Keratinocyte (primary cell): ENCODE data around the gene REN. TPM values are rescaled to one million over a fixed set of nuclear protein-coding genes. Genes with fewer than 3 reads are reported as not detected.

ENCODE experiments used
- DNase-seq: peaks from one replicate; pipeline ENCODE4 v3.0.0-alpha.2; 2011; ENCODE audit warnings: low read depth, missing footprints, low spot score
- FAIRE-seq: peaks from 2 replicates; lab custom pipeline; 2011; peaks lifted over from hg19 to GRCh38; lab: Jason Lieb, UNC
- H2AFZ ChIP-seq: 2 replicates; pipeline ENCODE4 v1.6.0; 2012; ENCODE audit warnings: low read length, control low read depth, inconsistent platforms; ENCODE audit not compliant: control insufficient read depth
- H3K27ac ChIP-seq: 2 replicates; pipeline ENCODE4 v1.5.1; 2011; ENCODE audit warnings: low read length; ENCODE audit not compliant: control insufficient read depth, insufficient read depth
- H3K27me3 ChIP-seq: 3 replicates; pipeline ENCODE4 v1.6.0; 2011; ENCODE audit warnings: low read length; ENCODE audit not compliant: control insufficient read depth, insufficient read depth; ENCODE audit errors: extremely low read depth
- H3K36me3 ChIP-seq, 2 experiments: 2 replicates in 1 of 2; 3 replicates in 1 of 2; pipeline ENCODE4 v1.5.1; 2011; ENCODE audit warnings: low read length in 2 of 2, mild to moderate bottlenecking in 1 of 2; ENCODE audit not compliant: control insufficient read depth in 2 of 2, insufficient read depth in 2 of 2; ENCODE audit errors: extremely low read depth in 1 of 2
- H3K4me1 ChIP-seq: 3 replicates; pipeline ENCODE4 v1.5.1; 2011; ENCODE audit warnings: low read length; ENCODE audit not compliant: control insufficient read depth, insufficient read depth; ENCODE audit errors: extremely low read depth
- H3K4me2 ChIP-seq: 3 replicates; pipeline ENCODE4 v1.6.0; 2011; ENCODE audit warnings: low read depth, low read length; ENCODE audit not compliant: control insufficient read depth, insufficient read depth; ENCODE audit errors: extremely low read depth
- H3K4me3 ChIP-seq, 3 experiments: fragments of 200-600 bp in 1 of 3; sonication (generic) in 1 of 3; 2 replicates in 2 of 3; 3 replicates in 1 of 3; pipeline ENCODE4 v1.5.1; 2011 to 2016; ENCODE audit warnings: low read length in 3 of 3, mild to moderate bottlenecking in 3 of 3, control low read depth in 2 of 3, inconsistent platforms in 1 of 3, low read depth in 1 of 3, mixed read lengths in 1 of 3, mixed run types in 1 of 3, moderate library complexity in 1 of 3; ENCODE audit not compliant: control insufficient read depth in 2 of 3, insufficient read depth in 2 of 3; ENCODE audit errors: extremely low read depth in 1 of 3
- H3K79me2 ChIP-seq: 2 replicates; pipeline ENCODE4 v1.6.0; 2012; ENCODE audit warnings: low read length; ENCODE audit not compliant: control insufficient read depth, insufficient read depth
- H3K9ac ChIP-seq: 3 replicates; pipeline ENCODE4 v1.6.0; 2011; ENCODE audit warnings: low read length; ENCODE audit not compliant: control insufficient read depth, insufficient read depth; ENCODE audit errors: extremely low read depth
- H3K9me1 ChIP-seq: 3 replicates; pipeline ENCODE4 v1.6.0; 2011; ENCODE audit warnings: low read length; ENCODE audit not compliant: control insufficient read depth, insufficient read depth; ENCODE audit errors: extremely low read depth
- H3K9me3 ChIP-seq: 2 replicates; pipeline ENCODE4 v1.5.1; 2012; ENCODE audit warnings: low read depth, low read length; ENCODE audit not compliant: control insufficient read depth
- H4K20me1 ChIP-seq: 3 replicates; pipeline ENCODE4 v1.6.0; 2011; ENCODE audit warnings: low read length; ENCODE audit not compliant: control insufficient read depth, insufficient read depth; ENCODE audit errors: extremely low read depth
- CTCF ChIP-seq, 3 experiments: IDR thresholded peaks in 1 of 3; conservative IDR thresholded peaks in 1 of 3; optimal IDR thresholded peaks in 1 of 3; 2 replicates in 2 of 3; 3 replicates in 1 of 3; pipeline versions ENCODE3 to v1.5.1; 2011; ENCODE audit warnings: low read length in 3 of 3, mild to moderate bottlenecking in 3 of 3, moderate library complexity in 2 of 3, control low read depth in 1 of 3, inconsistent platforms in 1 of 3; ENCODE audit not compliant: insufficient read depth in 2 of 3; ENCODE audit errors: extremely low read depth in 1 of 3
- EZH2 ChIP-seq: IDR thresholded peaks from one replicate; pipeline ENCODE4 v1.6.1; 2012; ENCODE audit warnings: inconsistent platforms, mild to moderate bottlenecking, low read length, moderate library complexity
- dilution Hi-C: fragments of 300-500 bp; cut with MboI; formaldehyde crosslinking; loops from one replicate; pipeline ENCODE4 v1.7.0; 2020; ENCODE audit warnings: low sequenced_read_pairs; ENCODE audit not compliant: extremely low pct_ligation_motif_present
- polyA plus RNA-seq, 5 experiments: library from polyadenylated mRNA; depleted of rRNA in 3 of 5; stranded (reverse) in 3 of 5; stranded (forward) in 1 of 5; unstranded in 1 of 5; fragments of >200 nt; gene quantifications; 1 replicate in 1 of 5; 2 replicates in 3 of 5; 3 replicates in 1 of 5; pipeline versions ENCODE4 v1.2.1 to v1.2.3, GENCODE V29; 2011 to 2012; ENCODE audit warnings: missing spikeins in 2 of 5, low read depth in 1 of 5, low replicate concordance in 1 of 5

REN gene
- polyA plus RNA-seq, 1 donor (not counting 4 experiments of a cell fraction or from before 2014, with no cell fraction given), result not detected

- Histone ChIP-seq H2AFZ (no peak overlapping the region), H3K4me1 (peaks cover 32% of the 10 kb centered on the region), H3K4me2 (no peak overlapping the region), H3K79me2 (no peaks in the 10 kb centered on the region), H3K27me3 (no peaks in the 10 kb centered on the region), H3K9me1 (no peaks in the 10 kb centered on the region), H3K27ac (no peak overlapping the region), H3K9ac (no peak overlapping the region), H3K4me3 (no peak overlapping the region), H4K20me1 (no peaks in the 10 kb centered on the region), H3K36me3 (peaks cover 0 to 1% of the 10 kb centered on the region in 2 experiments), H3K9me3 (no peaks in the 10 kb centered on the region)
- no peak for FAIRE-seq
- no peak for DNase-seq
- no peak for TF ChIP-seq CTCF (optimal IDR thresholded peaks at IDR 0.05 in 1 of 3, IDR thresholded peaks at IDR 0.05 in 1 of 3, conservative IDR thresholded peaks at IDR 0.05 in 1 of 3; ENCODE audit: extremely low read depth in 1 of 3, insufficient read depth in 2 of 3, low read length in 3 of 3)
- no peak for TF ChIP-seq EZH2
- dilution Hi-C loops, result loop anchor here (25.0 kb wide), 1 partner anchor 270 kb away; the partner anchor contains the start of gene SNRPE
Observed at GRCh38 chr1:204131978-204132377, 34.2 kb downstream of the REN start.

GRCh38 chr1:204130981-204131892 lies 34.9 kb downstream of the REN start:
- H3K9me3 ChIP-seq, result no peaks in the 10 kb centered on the region
- no peak overlapping the region for H2AFZ ChIP-seq
- DNase-seq, result no peak
- H3K36me3 ChIP-seq, result no peaks in the 10 kb centered on the region
- dilution Hi-C loops, result loop anchor here (25.0 kb wide), 1 partner anchor 269 kb away; the partner anchor contains the start of gene SNRPE
- peak overlapping the region; percentile 48 for H3K27ac ChIP-seq
- TF ChIP-seq CTCF (optimal IDR thresholded peaks at IDR 0.05 in 1 of 3, IDR thresholded peaks at IDR 0.05 in 1 of 3, conservative IDR thresholded peaks at IDR 0.05 in 1 of 3; ENCODE audit: extremely low read depth in 1 of 3, insufficient read depth in 2 of 3, low read length in 3 of 3) (no peak), EZH2 (no peak)
- no peaks in the 10 kb centered on the region for H3K9me1 ChIP-seq
- peak; percentile 93 for FAIRE-seq
- peak overlapping the region; percentile 52 for H3K4me2 ChIP-seq
- H4K20me1 ChIP-seq, result no peaks in the 10 kb centered on the region
- H3K4me1 ChIP-seq, result peaks cover 32% of the 10 kb centered on the region
- H3K27me3 ChIP-seq, result no peaks in the 10 kb centered on the region
- peak overlapping the region; percentile 28 for H3K9ac ChIP-seq
- no peak overlapping the region for H3K4me3 ChIP-seq
- no peaks in the 10 kb centered on the region for H3K79me2 ChIP-seq
